Muscle of leg (tissue), 11 donors: ENCODE measurements around the gene CLIC4. TPM values are rescaled to one million over a fixed set of nuclear protein-coding genes. Genes with fewer than 3 reads are reported as not detected.
"Not testable (repeated sequence)": the region's sequence is repeated elsewhere in the genome, so short reads cannot be mapped to it uniquely, and the experiment has no call there.

Source experiments
- DNase-seq: peaks from one replicate; pipeline ENCODE4 v3.0.0; 2013
- H3K27ac ChIP-seq: one replicate; pipeline ENCODE4 v1.5.1; 2013; ENCODE audit warnings: mild to moderate bottlenecking, low read length, control low read depth
- H3K27me3 ChIP-seq: one replicate; pipeline ENCODE4 v1.6.1; 2013; ENCODE audit warnings: low read length; ENCODE audit not compliant: control insufficient read depth, insufficient read depth
- H3K36me3 ChIP-seq: one replicate; pipeline ENCODE4 v1.6.1; 2013; ENCODE audit warnings: low read length; ENCODE audit not compliant: control insufficient read depth, insufficient read depth
- H3K4me1 ChIP-seq: one replicate; pipeline ENCODE4 v1.6.1; 2013; ENCODE audit warnings: low read length; ENCODE audit not compliant: control insufficient read depth, insufficient read depth
- H3K4me3 ChIP-seq: one replicate; pipeline ENCODE4 v1.5.1; 2013; ENCODE audit warnings: low read length, control low read depth
- H3K9me3 ChIP-seq: replicated peaks from 2 replicates; pipeline ENCODE4 v1.6.1; 2013; ENCODE audit warnings: low read depth, low read length; ENCODE audit not compliant: control insufficient read depth
- WGBS: methylation state at CpG from one replicate; pipeline ENCODE4 v1.1.5; 2013; ENCODE audit warnings: missing lambda C conversion rate; ENCODE audit not compliant: insufficient coverage; 5-methylcytosine and 5-hydroxymethylcytosine counted together
- polyA plus RNA-seq, 8 donors: library from polyadenylated mRNA; unstranded; fragments of 120-200 nt; gene quantifications; one replicate each; pipeline versions ENCODE4 v1.2.1 to v1.2.3, GENCODE V29; 2013; ENCODE audit warnings: inconsistent platforms in 1 of 8, low replicate concordance in 1 of 8; ENCODE audit not compliant: insufficient read length in 8 of 8, insufficient read depth in 1 of 8
- total RNA-seq: library from RNA; stranded (reverse); fragments of 120-200 nt; gene quantifications from one replicate; pipeline ENCODE4 v1.2.4, GENCODE V29; 2013

CLIC4 gene
- total and polyA plus RNA-seq, 9 donors = 103 to 173 (median 131) TPM

GRCh38 chr1:24783713-24784112 is 38.5 kb downstream of the CLIC4 start:
- Histone ChIP-seq H3K27ac (no peak overlapping the region), H3K4me1 (no peaks in the 10 kb centered on the region), H3K9me3 (no peaks in the 10 kb centered on the region), H3K27me3 (no peaks in the 10 kb centered on the region), H3K4me3 (no peak overlapping the region), H3K36me3 (no peaks in the 10 kb centered on the region)
- DNase-seq = no peak
- no CpG with 5 or more reads among the region's 1 CpG for WGBS

- Histone ChIP-seq H3K4me1 (no peaks in the 10 kb centered on the region), H3K27ac (no peak overlapping the region), H3K36me3 (no peaks in the 10 kb centered on the region), H3K9me3 (no peaks in the 10 kb centered on the region), H3K4me3 (no peak overlapping the region), H3K27me3 (no peaks in the 10 kb centered on the region)
- DNase-seq = no peak
Observed at GRCh38 chr1:24786191-24786590, 40.9 kb downstream of the CLIC4 start.

GRCh38 chr1:24790490-24790889 is 45.2 kb downstream of the CLIC4 start:
- H3K4me3 ChIP-seq = no peak overlapping the region
- H3K27me3 ChIP-seq = no peaks in the 10 kb centered on the region
- H3K27ac ChIP-seq = no peak overlapping the region
- no peaks in the 10 kb centered on the region for H3K36me3 ChIP-seq
- H3K9me3 ChIP-seq = no peaks in the 10 kb centered on the region
- H3K4me1 ChIP-seq = no peaks in the 10 kb centered on the region
- no peak for DNase-seq

- Histone ChIP-seq H3K36me3 (peaks cover 2% of the 10 kb centered on the region), H3K4me1 (no peaks in the 10 kb centered on the region), H3K9me3 (no peaks in the 10 kb centered on the region), H3K4me3 (no peak overlapping the region), H3K27ac (peak overlapping the region; percentile 31), H3K27me3 (no peaks in the 10 kb centered on the region)
- WGBS = no CpG with 5 or more reads among the region's 4 CpGs
- peak; percentile 30 for DNase-seq
Observed at GRCh38 chr1:24793447-24794129, 48.3 kb downstream of the CLIC4 start.

GRCh38 chr1:24794130-24794502 is 48.9 kb downstream of the CLIC4 start:
- not testable (repeated sequence) for H3K4me1 ChIP-seq, DNase-seq
- no CpG with 5 or more reads among the region's 2 CpGs for WGBS

GRCh38 chr1:24795236-24795635 is 50.0 kb downstream of the CLIC4 start:
- Histone ChIP-seq H3K4me1 (no peaks in the 10 kb centered on the region), H3K27me3 (no peaks in the 10 kb centered on the region), H3K36me3 (peaks cover 2% of the 10 kb centered on the region), H3K9me3 (no peaks in the 10 kb centered on the region), H3K27ac (no peak overlapping the region), H3K4me3 (no peak overlapping the region)
- WGBS = 92% methylated on average over 3 of the region's 5 CpGs
- DNase-seq = no peak

More at GRCh38 chr1:24794130-24794502, 48.9 kb downstream of the CLIC4 start:
- not testable (repeated sequence) for H3K36me3 ChIP-seq, H3K9me3 ChIP-seq, H3K4me3 ChIP-seq, H3K27me3 ChIP-seq
- peak overlapping the region; percentile 31 for H3K27ac ChIP-seq

- Histone ChIP-seq H3K36me3 (peaks cover 2% of the 10 kb centered on the region), H3K27ac (no peak overlapping the region), H3K4me3 (no peak overlapping the region), H3K9me3 (no peaks in the 10 kb centered on the region), H3K4me1 (no peaks in the 10 kb centered on the region), H3K27me3 (no peaks in the 10 kb centered on the region)
- WGBS = no CpG with 5 or more reads among the region's 2 CpGs
- no peak for DNase-seq
Observed at GRCh38 chr1:24796524-24796923, 51.3 kb downstream of the CLIC4 start.

GRCh38 chr1:24799242-24799641 is 54.0 kb downstream of the CLIC4 start:
- not testable (repeated sequence) for H3K4me3 ChIP-seq, H3K4me1 ChIP-seq, H3K9me3 ChIP-seq, DNase-seq, H3K27me3 ChIP-seq, H3K36me3 ChIP-seq, H3K27ac ChIP-seq
- 100% methylated on average over 11 of the region's 33 CpGs for WGBS

GRCh38 chr1:24801176-24801575 is 55.9 kb downstream of the CLIC4 start:
- Histone ChIP-seq H3K27ac (no peak overlapping the region), H3K4me1 (no peaks in the 10 kb centered on the region), H3K9me3 (no peaks in the 10 kb centered on the region), H3K27me3 (no peaks in the 10 kb centered on the region), H3K4me3 (no peak overlapping the region), H3K36me3 (peaks cover 2% of the 10 kb centered on the region)
- no CpG with 5 or more reads among the region's 1 CpG for WGBS
- DNase-seq = peak; percentile 24

- DNase-seq = peak; percentile 13
- H3K36me3 ChIP-seq = peaks cover 4% of the 10 kb centered on the region
- no peak overlapping the region for H3K4me3 ChIP-seq
- no CpG with 5 or more reads among the region's 2 CpGs for WGBS
- H3K4me1 ChIP-seq = no peaks in the 10 kb centered on the region
- H3K27me3 ChIP-seq = no peaks in the 10 kb centered on the region
- H3K27ac ChIP-seq = peak overlapping the region; percentile 6
- no peaks in the 10 kb centered on the region for H3K9me3 ChIP-seq
Observed at GRCh38 chr1:24803220-24803619, 58.0 kb downstream of the CLIC4 start.

GRCh38 chr1:24803987-24804530 is 58.8 kb downstream of the CLIC4 start:
- DNase-seq = no peak

More at GRCh38 chr1:24803987-24804530, 58.8 kb downstream of the CLIC4 start:
- no peak overlapping the region for H3K4me3 ChIP-seq
- H3K36me3 ChIP-seq = peaks cover 2% of the 10 kb centered on the region
- H3K4me1 ChIP-seq = no peaks in the 10 kb centered on the region
- no peaks in the 10 kb centered on the region for H3K27me3 ChIP-seq
- H3K27ac ChIP-seq = no peak overlapping the region
- H3K9me3 ChIP-seq = no peaks in the 10 kb centered on the region
